ENCODE results near the gene RPL12.

DNA sequence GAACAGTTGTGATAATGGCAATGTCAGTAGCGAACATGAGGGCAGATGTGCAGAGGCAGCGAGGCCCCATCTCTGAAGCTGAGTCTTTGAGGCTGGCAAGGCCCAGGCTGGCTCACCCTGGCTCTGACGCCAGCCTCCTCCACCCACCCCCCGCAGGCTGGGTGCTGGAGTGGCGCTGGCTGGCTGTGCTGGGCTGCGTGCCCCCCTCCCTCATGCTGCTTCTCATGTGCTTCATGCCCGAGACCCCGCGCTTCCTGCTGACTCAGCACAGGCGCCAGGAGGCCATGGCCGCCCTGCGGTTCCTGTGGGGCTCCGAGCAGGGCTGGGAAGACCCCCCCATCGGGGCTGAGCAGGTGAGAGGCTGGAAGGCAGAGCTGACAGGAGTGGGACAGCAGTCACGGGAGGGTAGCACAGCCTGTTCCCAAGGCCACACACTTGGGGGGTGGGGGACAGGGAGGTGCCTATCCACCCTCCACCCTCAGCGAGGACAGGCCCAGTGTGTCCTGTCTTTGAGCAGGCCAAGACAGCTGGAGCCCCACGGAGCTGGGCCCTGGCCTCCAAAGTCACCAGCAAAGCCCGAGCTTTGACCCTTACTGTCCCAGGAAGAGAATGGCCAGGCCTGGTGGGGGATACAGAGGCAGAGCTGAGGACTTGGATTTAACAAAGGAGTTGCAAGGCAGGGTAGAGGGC lies 48.7 kb downstream of the RPL12 start:
- TF ChIP-seq CTCF (IDR thresholded peaks at IDR 0.05) (no peak), POLR2A (IDR thresholded peaks at IDR 0.05) (no peak)

Measured in lower leg skin (tissue), 3 donors.